Keratinocyte (primary cell): ENCODE results near the gene SQSTM1. TPM values are rescaled to one million over a fixed set of nuclear protein-coding genes. Genes with fewer than 3 reads are reported as not detected.

Source experiments
- DNase-seq: peaks from one replicate; pipeline ENCODE4 v3.0.0-alpha.2; 2011; ENCODE audit warnings: low read depth, missing footprints, low spot score
- FAIRE-seq: peaks from 2 replicates; lab custom pipeline; 2011; peaks lifted over from hg19 to GRCh38; lab: Jason Lieb, UNC
- H2AFZ ChIP-seq: 2 replicates; pipeline ENCODE4 v1.6.0; 2012; ENCODE audit warnings: low read length, control low read depth, inconsistent platforms; ENCODE audit not compliant: control insufficient read depth
- H3K27ac ChIP-seq: 2 replicates; pipeline ENCODE4 v1.5.1; 2011; ENCODE audit warnings: low read length; ENCODE audit not compliant: control insufficient read depth, insufficient read depth
- H3K27me3 ChIP-seq: 3 replicates; pipeline ENCODE4 v1.6.0; 2011; ENCODE audit warnings: low read length; ENCODE audit not compliant: control insufficient read depth, insufficient read depth; ENCODE audit errors: extremely low read depth
- H3K36me3 ChIP-seq, 2 experiments: 2 replicates in 1 of 2; 3 replicates in 1 of 2; pipeline ENCODE4 v1.5.1; 2011; ENCODE audit warnings: low read length in 2 of 2, mild to moderate bottlenecking in 1 of 2; ENCODE audit not compliant: control insufficient read depth in 2 of 2, insufficient read depth in 2 of 2; ENCODE audit errors: extremely low read depth in 1 of 2
- H3K4me1 ChIP-seq: 3 replicates; pipeline ENCODE4 v1.5.1; 2011; ENCODE audit warnings: low read length; ENCODE audit not compliant: control insufficient read depth, insufficient read depth; ENCODE audit errors: extremely low read depth
- H3K4me2 ChIP-seq: 3 replicates; pipeline ENCODE4 v1.6.0; 2011; ENCODE audit warnings: low read depth, low read length; ENCODE audit not compliant: control insufficient read depth, insufficient read depth; ENCODE audit errors: extremely low read depth
- H3K4me3 ChIP-seq, 3 experiments: fragments of 200-600 bp in 1 of 3; sonication (generic) in 1 of 3; 2 replicates in 2 of 3; 3 replicates in 1 of 3; pipeline ENCODE4 v1.5.1; 2011 to 2016; ENCODE audit warnings: low read length in 3 of 3, mild to moderate bottlenecking in 3 of 3, control low read depth in 2 of 3, inconsistent platforms in 1 of 3, low read depth in 1 of 3, mixed read lengths in 1 of 3, mixed run types in 1 of 3, moderate library complexity in 1 of 3; ENCODE audit not compliant: control insufficient read depth in 2 of 3, insufficient read depth in 2 of 3; ENCODE audit errors: extremely low read depth in 1 of 3
- H3K79me2 ChIP-seq: 2 replicates; pipeline ENCODE4 v1.6.0; 2012; ENCODE audit warnings: low read length; ENCODE audit not compliant: control insufficient read depth, insufficient read depth
- H3K9ac ChIP-seq: 3 replicates; pipeline ENCODE4 v1.6.0; 2011; ENCODE audit warnings: low read length; ENCODE audit not compliant: control insufficient read depth, insufficient read depth; ENCODE audit errors: extremely low read depth
- H3K9me1 ChIP-seq: 3 replicates; pipeline ENCODE4 v1.6.0; 2011; ENCODE audit warnings: low read length; ENCODE audit not compliant: control insufficient read depth, insufficient read depth; ENCODE audit errors: extremely low read depth
- H3K9me3 ChIP-seq: 2 replicates; pipeline ENCODE4 v1.5.1; 2012; ENCODE audit warnings: low read depth, low read length; ENCODE audit not compliant: control insufficient read depth
- H4K20me1 ChIP-seq: 3 replicates; pipeline ENCODE4 v1.6.0; 2011; ENCODE audit warnings: low read length; ENCODE audit not compliant: control insufficient read depth, insufficient read depth; ENCODE audit errors: extremely low read depth
- CTCF ChIP-seq, 3 experiments: IDR thresholded peaks in 1 of 3; conservative IDR thresholded peaks in 1 of 3; optimal IDR thresholded peaks in 1 of 3; 2 replicates in 2 of 3; 3 replicates in 1 of 3; pipeline versions ENCODE3 to v1.5.1; 2011; ENCODE audit warnings: low read length in 3 of 3, mild to moderate bottlenecking in 3 of 3, moderate library complexity in 2 of 3, control low read depth in 1 of 3, inconsistent platforms in 1 of 3; ENCODE audit not compliant: insufficient read depth in 2 of 3; ENCODE audit errors: extremely low read depth in 1 of 3
- EZH2 ChIP-seq: IDR thresholded peaks from one replicate; pipeline ENCODE4 v1.6.1; 2012; ENCODE audit warnings: inconsistent platforms, mild to moderate bottlenecking, low read length, moderate library complexity
- dilution Hi-C: fragments of 300-500 bp; cut with MboI; formaldehyde crosslinking; loops from one replicate; pipeline ENCODE4 v1.7.0; 2020; ENCODE audit warnings: low sequenced_read_pairs; ENCODE audit not compliant: extremely low pct_ligation_motif_present
- polyA plus RNA-seq, 5 experiments: library from polyadenylated mRNA; depleted of rRNA in 3 of 5; stranded (reverse) in 3 of 5; stranded (forward) in 1 of 5; unstranded in 1 of 5; fragments of >200 nt; gene quantifications; 1 replicate in 1 of 5; 2 replicates in 3 of 5; 3 replicates in 1 of 5; pipeline versions ENCODE4 v1.2.1 to v1.2.3, GENCODE V29; 2011 to 2012; ENCODE audit warnings: missing spikeins in 2 of 5, low read depth in 1 of 5, low replicate concordance in 1 of 5

The SQSTM1 gene
- polyA plus RNA-seq, 1 donor (not counting 4 experiments of a cell fraction or from before 2014, with no cell fraction given), result 75.7 TPM

- dilution Hi-C loops, result no loop called here
- DNase-seq, result no peak
- TF ChIP-seq EZH2 (no peak), CTCF (optimal IDR thresholded peaks at IDR 0.05 in 1 of 3, IDR thresholded peaks at IDR 0.05 in 1 of 3, conservative IDR thresholded peaks at IDR 0.05 in 1 of 3; ENCODE audit: extremely low read depth in 1 of 3, insufficient read depth in 2 of 3, low read length in 3 of 3) (no peak)
These were observed 23.0 kb upstream of the SQSTM1 start for GRCh38 chr5:179797741-179798140.

GRCh38 chr5:179798144-179798770 is 22.4 kb upstream of the SQSTM1 start:
- dilution Hi-C loops, result no loop called here
- Histone ChIP-seq H3K36me3 (peaks cover 25 to 35% of the 10 kb centered on the region in 2 experiments), H3K9me3 (no peaks in the 10 kb centered on the region), H2AFZ (no peak overlapping the region), H3K9ac (no peak overlapping the region), H3K4me1 (peaks cover 27% of the 10 kb centered on the region), H3K27ac (no peak overlapping the region), H3K27me3 (no peaks in the 10 kb centered on the region), H3K4me2 (no peak overlapping the region), H4K20me1 (peaks cover 6% of the 10 kb centered on the region), H3K79me2 (peaks cover 5% of the 10 kb centered on the region), H3K9me1 (no peaks in the 10 kb centered on the region), H3K4me3 (no peak overlapping the region)
- DNase-seq, result no peak
- FAIRE-seq, result no peak
- TF ChIP-seq EZH2 (no peak), CTCF (optimal IDR thresholded peaks at IDR 0.05 in 1 of 3, IDR thresholded peaks at IDR 0.05 in 1 of 3, conservative IDR thresholded peaks at IDR 0.05 in 1 of 3; ENCODE audit: extremely low read depth in 1 of 3, insufficient read depth in 2 of 3, low read length in 3 of 3) (no peak)

More at GRCh38 chr5:179797741-179798140, 23.0 kb upstream of the SQSTM1 start:
- Histone ChIP-seq H3K9me1 (no peaks in the 10 kb centered on the region), H2AFZ (no peak overlapping the region), H3K27ac (no peak overlapping the region), H3K79me2 (peaks cover under 1% of the 10 kb centered on the region), H4K20me1 (peaks cover 6% of the 10 kb centered on the region), H3K27me3 (no peaks in the 10 kb centered on the region), H3K9me3 (no peaks in the 10 kb centered on the region), H3K9ac (no peak overlapping the region), H3K36me3 (peaks cover 25 to 33% of the 10 kb centered on the region in 2 experiments), H3K4me2 (no peak overlapping the region), H3K4me3 (no peak overlapping the region), H3K4me1 (peaks cover 22% of the 10 kb centered on the region)
- no peak for FAIRE-seq
